H4 (cell line): ENCODE results near the gene CD82. TPM values are rescaled to one million over a fixed set of nuclear protein-coding genes. Genes with fewer than 3 reads are reported as not detected.

Experiments used
- DNase-seq: peaks from one replicate; pipeline ENCODE4 v3.0.0-alpha.2; 2015; ENCODE audit warnings: low spot score
- total RNA-seq: library from RNA; depleted of rRNA; stranded (reverse); fragments of >200 nt; shearing (Covaris generic); gene quantifications from 2 replicates; pipeline ENCODE4 v1.2.3, GENCODE V29; 2014

Gene CD82
- total RNA-seq, 1 experiment from 2014 or later, result 6.7 TPM

DNA sequence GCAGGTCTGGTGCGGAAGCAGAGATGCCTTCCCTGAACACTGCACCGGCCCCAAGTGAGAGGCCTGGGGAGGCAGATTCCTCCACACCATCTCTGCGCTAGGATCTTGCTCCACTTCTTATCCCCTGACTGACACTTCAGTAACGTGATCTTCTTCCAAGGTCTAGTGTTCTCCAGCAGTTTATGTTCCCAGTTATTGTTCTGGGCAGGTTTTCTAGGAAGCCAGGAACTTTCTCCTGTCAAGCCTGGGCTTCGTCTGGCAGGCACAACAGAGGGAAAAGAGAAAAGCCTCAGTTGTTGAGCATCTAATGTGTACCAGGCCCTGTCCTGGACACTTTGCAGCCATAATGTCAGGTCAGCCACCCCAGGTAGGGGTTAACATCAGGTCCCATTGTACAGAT lies 10.5 kb downstream of the CD82 start:
- DNase-seq, result no peak

DNA sequence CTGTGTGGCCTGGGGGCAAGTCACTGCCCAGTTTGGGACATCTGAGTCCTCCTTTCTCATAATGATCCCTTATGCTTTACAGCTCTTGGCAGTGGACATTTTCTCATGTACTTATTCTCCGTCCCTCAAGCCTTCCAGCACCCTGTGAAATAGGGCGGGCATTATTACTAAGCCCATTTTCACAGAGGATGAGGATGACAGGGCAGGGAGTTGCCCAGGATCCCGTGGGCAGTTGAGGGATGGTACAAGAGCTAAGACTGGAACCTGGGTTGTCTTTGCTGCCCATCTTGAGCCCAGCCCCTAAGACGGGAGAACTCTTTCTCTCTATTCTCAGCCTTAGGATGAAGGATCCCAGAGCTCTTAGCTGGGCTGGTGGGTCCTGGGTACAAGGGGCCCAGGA lies 11.2 kb downstream of the CD82 start:
- no peak for DNase-seq

DNA sequence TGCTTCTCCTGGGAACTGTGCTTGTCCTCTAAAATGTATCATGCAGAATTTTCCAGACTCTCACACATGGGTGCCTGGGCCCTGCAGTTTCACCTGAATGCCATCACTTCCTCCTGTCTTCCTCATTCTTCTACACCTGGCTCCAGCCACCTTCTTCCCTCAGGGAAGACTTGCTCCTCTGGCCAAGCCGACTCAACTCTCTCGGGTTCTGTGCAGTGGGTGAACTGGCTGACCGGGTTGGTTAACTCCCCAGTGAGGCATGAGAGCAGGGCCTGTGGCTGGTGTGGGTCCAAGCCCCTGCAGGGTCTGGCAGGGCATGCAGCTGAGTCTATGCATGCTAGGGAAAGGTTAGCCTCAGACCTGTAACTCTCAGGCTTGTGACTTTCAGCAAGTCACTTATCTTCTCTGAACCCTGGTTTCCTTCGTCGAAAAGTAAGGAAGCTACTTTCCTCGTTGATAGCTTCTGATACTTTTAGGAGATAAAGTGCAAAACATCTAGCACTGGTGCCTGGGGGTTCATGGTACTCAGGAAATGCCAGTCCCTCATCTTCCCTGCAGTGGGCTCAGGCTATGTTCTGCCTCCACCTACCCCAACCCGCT lies 11.9 kb downstream of the CD82 start:
- no peak for DNase-seq

DNA sequence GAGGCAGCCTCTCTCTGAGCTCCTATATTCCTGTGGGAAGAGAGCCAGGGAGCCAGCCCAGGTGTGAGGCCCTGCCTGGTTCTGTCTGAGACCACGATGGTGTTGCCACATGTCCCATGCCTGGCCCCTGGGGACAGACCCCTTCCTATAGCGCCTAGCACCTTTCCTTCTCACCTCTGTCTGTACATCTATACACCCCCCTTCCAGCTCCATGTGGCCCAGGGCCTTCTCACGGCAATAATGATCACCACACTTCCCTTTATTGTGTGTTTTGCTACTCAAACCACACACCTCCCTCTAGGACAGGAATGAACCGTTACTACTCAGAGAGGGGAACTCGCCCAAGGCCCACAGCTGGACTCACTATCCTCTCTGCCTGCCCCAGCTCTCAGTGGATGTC lies 12.8 kb downstream of the CD82 start:
- DNase-seq, result no peak

DNA sequence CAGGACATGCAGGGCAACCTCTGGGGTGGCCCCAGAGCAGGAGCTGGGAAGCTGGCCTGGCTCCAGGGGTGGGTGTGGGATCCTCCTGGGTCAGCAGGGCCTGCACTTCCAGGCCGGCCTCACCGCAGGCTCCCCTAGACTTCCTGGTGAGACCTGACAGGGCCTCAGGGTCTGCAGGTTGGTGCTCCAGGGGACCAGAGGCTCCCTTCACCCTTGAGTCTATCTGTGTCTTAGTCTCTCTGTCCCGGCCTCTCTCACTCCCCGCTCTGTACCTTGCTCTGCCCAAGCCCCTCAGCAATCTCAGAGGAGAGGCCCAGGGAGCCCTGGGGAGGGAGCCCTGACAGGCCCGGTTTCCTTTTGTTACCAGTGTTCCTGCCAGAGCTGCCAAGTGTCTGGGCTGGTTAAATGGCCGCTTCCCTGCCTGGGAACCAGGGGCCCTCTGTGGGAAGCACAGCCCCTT lies 13.9 kb downstream of the CD82 start:
- DNase-seq, result no peak

DNA sequence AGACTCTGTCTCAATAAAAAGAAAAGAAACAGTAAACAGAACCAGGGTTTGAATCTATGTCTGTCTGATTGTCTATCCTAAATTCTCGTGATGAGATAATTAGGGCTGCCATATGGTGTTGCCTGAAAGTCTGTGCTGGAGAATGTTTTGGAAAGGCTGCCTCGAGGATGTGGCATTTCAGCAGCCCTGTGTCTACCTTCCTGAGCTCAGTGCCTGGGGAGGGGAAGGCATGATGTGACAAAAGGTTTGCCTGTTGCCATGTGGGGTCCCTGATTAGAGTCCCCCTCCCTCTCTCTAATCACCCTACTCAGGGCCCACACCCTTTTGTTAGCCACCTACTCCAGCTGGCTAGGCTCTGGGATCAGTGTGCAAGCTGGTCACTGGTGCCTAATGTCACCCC lies 15.2 kb downstream of the CD82 start:
- no peak for DNase-seq

DNA sequence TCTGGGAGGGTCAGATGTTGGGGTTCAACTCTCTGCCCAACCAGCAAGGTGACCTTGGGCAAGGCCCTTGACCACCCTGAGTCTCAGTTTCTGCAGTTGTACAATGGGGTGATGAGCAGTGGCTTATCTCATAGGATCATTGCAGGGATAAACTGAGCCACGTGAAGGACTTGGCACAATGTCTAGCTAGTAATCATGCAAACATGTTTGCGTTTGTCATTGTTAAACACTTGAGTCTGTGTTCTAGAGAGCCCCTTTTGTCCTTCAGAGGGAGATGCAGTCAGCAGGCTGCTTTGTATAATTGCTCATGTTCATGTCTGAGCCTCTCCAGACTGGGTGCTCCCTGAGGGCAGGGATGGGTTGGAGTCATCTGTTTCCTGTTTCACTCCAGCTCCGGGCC lies 15.8 kb downstream of the CD82 start:
- no peak for DNase-seq

DNA sequence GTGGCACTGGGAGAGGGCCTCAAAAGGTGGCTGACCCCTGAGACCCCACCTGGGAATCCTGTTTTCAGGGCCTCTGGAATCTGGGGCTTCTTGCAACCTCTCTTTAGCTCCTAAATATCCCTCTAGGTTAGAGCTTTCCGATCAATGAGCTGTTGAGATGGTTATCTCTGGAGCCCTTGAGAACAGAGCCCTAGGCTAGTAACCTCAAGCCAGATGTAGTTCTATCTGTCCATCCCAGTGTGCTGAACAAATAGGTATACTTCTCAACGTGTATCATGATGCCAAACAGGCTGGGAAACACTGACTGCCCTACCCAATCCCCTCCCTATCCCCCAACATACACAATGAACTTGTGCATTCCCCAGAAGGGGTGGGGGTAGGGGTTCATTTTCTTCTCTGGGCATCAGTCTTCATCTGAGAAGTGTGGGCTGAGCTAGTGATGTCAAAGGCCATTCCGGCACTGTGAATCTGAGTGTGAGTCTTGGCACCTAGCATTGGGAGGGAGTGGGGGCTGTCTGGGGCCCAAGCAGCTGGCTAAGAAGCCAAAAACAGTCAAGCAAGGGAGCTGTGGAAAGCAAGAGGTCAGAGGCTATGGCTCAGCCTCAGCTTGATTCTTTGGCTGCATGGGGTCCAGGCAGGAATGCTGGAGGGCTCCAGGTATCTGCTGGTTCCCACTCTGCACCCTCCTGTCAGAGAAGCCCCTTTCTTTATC lies 17.3 kb downstream of the CD82 start:
- no peak for DNase-seq

DNA sequence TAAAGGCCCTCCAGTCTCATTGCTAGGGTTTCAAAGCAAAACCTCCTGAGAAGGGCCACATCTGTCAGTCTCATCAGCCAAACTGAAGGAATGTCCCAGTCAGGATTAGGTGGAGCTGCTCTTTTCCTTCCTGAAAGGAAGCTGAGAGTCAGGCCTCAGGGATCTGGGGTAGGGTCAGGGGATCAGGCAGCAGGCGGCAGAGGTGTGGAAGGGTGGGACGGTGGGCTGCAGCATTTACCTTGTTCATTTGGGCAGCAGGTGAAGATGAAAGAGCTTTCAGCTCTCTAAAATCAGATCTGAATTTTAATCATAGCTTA lies 17.8 kb downstream of the CD82 start:
- no peak for DNase-seq

DNA sequence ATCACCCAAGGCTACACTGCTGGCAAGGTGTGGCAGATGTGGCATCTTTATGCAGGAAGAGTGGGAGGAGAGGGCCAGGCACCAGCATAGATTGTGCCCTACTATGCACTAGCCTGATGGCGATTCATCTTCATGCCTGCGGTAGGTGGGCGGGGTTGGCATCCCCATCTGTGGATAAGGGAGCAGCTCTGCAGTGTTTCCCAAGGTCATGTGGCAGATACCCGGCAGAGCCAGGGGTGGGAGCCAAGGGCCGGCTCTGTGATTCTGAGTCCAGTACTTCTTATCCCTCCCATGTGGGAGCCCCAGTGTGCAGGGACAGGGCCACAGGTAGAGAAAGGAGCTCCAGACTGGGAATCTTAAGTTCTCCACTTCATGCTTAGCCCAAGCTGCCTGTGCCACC lies 20.0 kb downstream of the CD82 start:
- no peak for DNase-seq

DNA sequence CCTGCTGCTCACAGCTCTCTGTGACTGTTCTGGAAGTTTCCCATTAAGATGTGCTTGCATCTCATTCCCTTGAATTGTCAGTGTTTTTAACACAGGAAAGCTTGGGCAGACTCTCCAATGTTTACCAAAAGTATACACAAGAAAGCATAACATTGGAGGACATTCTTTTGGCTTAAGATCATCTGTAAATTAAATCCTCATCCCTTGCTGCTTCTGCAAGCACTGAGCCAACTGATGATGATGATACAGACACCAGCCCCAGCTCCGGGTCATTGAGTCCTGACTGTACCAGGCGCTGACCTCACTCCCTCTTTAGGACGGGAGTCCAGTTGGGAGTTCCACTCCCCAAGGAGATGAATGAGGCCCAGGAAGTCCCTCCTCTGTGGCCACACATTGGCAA lies 23.8 kb downstream of the CD82 start:
- DNase-seq, result peak; percentile 43

DNA sequence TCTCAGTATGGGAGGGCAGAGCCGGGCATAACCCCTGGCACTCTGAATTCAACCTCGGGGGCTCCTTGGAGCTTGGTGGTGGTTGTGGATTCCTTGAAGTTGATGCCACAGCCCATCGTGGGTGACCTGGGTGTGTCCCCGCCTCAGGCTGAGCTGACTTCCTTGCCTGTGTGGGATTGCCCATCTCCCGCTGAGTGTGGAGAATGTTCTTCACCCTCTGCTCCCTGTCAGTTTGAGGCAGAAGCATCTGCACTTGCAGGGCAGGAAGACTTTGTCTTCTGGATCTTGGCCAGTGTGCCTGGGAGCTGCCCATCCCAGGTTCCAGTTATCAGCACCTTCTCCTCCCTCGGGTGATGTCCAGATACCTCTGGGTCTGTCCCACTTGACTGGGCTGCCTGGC lies 25.3 kb downstream of the CD82 start:
- no peak for DNase-seq

DNA sequence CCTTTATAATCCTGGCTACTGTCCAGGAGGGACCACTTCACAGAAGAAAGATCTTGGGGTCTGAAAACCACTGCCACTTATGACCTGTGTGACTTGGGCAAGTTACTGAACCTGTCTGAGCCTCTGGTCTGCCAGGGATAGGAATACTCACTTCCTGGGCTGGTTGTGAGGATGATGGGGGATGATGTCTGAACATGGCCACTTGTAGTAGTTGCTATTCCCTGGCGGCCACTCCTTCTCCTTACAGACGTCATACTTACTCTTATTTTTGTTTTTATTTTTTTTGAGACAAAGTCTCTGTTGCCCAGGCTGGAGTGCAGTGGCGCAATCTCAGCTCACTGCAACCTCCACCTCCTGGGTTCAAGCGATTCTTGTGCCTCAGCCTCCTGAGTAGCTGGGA lies 26.1 kb downstream of the CD82 start:
- DNase-seq, result no peak

DNA sequence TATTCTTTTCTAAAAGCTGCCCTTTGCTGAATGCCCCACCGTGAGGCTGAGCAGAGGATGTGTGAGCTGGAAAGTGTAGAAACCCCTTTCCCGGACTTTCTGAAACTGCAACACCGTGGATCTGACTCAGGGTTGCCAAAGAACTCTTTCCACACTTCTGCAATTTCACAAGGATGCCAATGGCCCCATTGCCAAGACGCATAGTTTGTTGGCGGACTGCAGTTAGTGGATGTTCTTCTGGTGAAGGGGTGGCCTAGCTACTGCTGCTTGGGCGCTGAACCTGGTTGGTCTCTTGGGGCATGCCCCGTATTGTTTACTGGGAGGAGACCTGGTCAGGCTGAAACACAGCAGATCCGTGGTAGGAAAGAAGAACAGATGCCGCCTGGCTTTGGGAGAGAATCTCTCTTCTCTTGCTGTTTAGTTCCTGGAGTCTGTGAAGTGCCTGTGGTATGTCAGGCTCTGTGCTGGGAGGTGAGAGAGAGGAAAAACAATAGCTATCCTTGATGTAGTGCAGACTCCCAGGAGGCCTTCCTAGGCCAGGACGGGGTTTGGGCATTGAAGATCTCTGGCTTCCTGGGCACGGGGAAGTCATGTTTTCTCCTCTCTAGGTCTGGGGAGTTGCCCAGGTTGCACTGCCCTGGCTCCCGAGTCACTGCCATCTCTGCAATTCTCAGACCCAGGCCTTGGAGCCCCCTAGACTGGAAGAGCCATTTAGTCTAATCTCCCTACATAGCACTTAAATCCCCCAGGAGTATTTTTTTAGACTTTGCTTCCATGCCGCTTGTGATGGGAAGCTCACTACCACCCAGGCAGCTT lies 26.9 kb downstream of the CD82 start:
- DNase-seq, result no peak

DNA sequence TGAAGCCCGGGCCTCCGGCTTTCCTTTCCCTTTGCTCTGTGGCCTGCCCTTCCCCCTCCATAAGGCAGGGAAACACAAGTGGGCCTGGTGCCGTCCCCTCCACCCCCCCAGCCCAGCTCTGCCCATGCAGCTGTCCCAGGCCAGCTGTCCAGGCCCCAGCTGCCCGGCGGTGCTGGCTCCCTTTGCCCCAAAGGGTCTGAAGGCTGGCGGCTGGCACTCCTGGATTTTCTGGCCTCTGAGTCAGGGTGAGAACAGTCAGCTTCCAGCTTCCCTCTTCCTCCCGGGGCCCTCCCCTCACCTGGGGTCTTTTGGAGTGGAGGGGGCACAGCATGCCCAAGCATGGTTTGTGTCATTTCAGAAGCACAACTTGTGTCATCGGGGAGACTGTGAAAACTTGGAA lies 27.8 kb downstream of the CD82 start:
- DNase-seq, result no peak

DNA sequence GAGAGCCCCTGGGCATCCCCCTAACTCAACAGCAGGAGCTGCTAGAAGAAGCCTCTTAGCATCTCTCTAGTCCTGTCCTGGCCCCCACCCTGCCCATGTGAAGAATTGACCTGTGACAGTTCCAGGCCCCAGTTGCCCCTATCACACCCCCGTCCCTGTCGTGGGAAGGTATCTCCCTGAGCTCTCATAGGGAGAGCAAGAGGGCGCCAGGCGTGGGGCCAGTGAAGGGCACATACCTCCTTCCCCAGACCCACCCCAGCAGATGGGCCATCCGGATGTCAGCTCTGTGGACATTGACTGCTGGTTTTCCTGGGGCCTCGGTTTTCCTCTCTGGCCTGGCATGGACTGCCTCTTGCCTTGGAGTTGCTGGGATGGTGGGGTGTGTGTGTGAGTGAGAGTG lies 29.5 kb downstream of the CD82 start:
- no peak for DNase-seq

DNA sequence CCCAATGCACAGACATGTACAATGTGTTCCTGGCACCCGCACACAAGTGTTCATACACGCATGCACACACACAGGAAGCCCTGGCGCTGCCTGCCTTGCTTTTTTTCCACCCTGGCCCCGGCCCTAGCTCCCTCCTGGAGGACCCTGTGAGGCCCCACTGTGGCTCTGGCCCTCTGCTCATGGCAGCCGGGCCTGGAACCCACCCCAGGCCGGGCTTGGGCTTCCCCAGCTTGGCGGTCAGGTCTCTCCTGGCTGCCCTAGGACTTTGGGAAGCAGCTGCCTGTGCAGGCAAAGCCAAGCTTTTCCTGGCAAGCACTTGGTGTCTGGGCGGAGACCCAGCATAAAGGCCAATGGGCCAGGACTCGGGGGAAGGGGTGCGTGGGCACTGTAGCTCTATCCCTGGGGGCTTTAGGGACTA lies 30.5 kb downstream of the CD82 start:
- DNase-seq, result no peak

DNA sequence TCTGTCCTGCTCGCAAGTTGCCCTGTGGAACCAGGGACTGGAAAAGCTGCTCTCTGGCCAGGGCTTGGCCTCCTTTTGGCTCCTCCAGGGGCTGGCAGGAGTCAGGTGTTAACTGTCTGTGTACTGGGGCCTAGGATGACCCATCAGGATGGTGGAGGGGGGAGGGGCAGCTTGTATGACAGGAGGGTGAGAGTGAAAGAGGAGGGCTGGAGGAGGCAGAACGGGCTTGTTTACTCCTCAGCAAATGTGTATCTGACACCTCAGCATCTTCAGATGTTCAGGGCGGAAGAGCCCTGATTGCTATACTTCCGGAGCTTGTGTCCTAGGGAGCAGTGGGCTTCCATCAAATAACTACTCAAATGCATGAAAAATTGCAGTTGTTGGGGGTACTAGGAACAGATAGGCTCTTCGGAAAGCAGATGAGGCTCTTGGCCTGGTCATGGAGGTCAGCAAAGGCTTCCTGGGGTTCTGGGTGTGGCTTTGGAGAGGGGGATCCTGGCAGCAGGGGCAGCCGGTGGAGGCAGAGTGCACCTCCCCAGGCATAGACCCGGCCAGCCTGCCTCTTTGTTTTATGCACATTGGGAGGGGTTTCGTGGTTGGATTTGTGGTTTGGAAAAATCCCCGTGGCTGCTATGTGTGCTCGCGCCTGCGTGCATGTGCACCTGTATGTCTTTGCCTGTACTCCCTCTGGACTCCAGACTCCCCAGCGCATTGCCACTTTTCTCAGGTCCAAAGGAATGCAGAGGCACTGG lies 31.2 kb downstream of the CD82 start:
- no peak for DNase-seq

DNA sequence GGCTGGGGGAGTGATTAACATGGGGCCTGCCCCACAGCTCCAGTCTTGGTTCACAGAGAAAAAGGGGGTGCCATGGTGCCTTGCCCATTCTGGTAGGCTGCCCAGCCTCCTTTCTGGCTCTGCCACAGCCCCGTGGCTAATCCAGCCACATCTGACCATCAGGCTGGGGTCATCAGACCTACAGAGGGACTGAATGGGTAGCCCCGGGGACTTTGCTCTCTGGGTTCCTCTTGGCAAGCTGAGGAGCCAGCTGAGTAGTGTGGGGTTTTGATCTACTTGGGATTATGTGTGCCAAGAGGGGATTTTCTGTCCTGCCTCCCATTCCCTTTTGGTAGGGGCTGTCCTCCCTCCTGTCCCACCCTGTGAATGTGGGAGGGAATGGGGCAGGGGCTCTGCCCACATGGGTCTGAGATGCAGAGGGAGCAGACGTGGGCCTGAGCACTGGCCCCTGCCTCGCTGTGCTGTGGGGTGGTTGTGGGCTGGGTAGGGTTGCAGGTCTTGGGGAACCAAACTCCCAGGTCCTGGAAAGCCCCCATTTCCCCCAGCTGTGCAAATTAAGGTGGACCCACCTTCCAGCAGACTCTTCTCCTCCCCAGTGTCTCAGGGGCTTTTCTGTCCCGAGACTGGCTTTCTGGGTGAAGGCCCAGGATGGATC lies 32.0 kb downstream of the CD82 start:
- DNase-seq, result no peak

DNA sequence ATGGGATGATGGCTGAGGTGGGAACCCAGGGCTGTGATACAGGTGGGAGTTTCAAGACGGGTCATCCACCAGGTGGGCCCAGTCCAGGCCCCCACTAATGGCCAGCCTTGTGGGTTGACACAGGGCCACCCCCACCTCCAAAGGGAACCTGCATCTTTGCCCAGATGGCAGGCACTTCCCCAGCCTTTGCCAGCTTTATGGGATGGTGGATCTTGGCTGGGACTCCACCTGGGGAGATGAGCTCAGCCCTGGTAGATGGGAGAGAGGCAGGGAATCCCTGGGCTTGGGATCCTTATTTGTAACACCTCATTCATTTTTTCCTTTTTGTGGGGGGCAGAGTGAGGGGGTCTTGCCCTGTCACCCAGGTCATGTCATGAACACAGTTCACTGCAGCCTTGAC lies 33.4 kb downstream of the CD82 start:
- DNase-seq, result no peak

DNA sequence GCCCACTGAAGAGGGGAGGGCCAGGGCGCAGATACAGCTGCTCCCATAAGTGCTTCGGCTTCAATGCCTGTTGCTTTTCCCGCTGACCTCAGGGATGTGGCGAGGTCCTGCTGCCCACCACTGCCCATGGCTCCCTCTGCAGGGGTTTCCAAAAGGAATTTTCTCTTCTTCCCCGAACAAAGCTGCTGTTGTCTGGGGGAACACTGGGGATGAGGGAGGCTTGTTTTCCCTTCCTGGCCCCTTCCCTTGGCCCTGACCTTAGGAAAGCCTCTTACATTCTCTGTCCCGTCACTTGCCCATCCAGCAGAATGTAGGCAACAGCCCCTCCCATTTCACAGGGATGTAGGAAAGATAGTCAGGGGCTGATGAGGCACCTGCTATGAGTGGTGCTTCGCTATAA lies 34.8 kb downstream of the CD82 start:
- no peak for DNase-seq

DNA sequence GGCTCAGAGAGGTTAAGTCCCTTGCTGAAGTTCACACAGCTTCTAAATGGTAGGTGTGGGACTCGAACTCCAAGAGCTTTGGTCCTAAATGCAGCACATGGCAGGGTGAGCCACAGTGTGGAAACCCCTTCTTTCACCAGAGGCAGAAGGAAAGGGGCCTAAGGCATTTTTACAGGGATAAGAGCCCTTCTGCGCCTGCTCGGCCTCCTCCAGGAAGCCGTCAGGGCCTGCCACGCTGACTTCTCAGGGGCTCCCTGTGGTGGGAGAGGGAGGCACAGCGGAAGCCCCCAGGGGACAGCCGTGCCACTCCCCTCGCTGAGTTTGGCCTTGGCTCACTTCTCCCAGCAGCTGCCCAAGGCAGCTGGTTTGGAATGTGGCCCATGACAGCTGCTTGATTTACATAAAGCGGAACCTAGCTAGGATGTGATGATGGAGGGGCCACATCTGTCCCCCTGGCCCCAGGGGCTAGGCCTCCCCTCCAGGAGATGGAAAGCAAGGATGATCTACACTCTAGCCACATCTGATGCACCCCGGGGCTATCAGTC lies 35.4 kb downstream of the CD82 start:
- no peak for DNase-seq
